Fibroblast of pulmonary artery (primary cell): Measurements from ENCODE around the gene PDGFD.

Source experiments
- DNase-seq: peaks from one replicate; pipeline ENCODE4 v3.0.0-alpha.2; 2010; ENCODE audit warnings: low read depth
- H3K4me3 ChIP-seq: replicated peaks from 2 replicates; pipeline ENCODE4 v1.5.1; 2011; ENCODE audit warnings: low read depth, mild to moderate bottlenecking, control low read depth, low read length, moderate library complexity
- TF ChIP-seq, protein P1 (sequence below): IDR thresholded peaks from 2 replicates; pipeline ENCODE4 v1.5.1; 2011; ENCODE audit warnings: mild to moderate bottlenecking, control low read depth, low read length, inconsistent platforms; ENCODE audit errors: missing control alignments

PDGFD gene

DNA sequence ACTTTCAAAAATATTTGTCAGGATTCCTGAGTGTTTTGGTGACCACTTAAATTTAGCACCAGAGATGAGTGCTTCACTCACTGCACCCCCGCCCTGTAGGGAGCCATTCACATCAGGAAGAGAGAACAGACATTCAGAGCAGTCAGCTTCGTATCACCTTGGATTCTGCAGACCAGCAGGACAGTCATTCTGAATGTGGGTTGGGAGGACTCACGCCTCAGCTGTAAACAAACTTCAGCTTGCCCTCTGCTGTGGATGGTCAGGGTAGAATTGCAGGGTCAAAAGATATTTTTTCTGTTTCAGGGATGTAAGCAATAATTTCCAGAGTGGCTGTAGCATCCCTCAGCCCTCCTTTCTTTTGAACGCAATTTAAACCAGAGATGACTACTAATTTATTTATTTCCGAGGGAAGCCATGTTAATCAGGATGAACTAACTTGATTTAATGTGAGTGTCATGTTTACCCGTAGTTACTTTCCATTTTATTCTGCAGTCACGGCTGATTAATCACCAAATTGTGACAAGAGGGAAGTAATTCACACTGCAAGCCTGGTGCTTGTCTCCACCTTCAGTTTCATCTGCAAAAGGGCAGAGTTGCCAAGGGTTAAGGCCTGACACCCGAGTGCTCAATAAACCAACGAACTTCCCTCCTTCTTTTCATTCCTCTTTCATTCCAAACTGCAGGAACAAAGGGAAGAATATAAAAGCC, 301.7 kb downstream of the PDGFD start:
- no peak for DNase-seq
- no peak overlapping the region for H3K4me3 ChIP-seq
- TF ChIP-seq, protein P1, sequence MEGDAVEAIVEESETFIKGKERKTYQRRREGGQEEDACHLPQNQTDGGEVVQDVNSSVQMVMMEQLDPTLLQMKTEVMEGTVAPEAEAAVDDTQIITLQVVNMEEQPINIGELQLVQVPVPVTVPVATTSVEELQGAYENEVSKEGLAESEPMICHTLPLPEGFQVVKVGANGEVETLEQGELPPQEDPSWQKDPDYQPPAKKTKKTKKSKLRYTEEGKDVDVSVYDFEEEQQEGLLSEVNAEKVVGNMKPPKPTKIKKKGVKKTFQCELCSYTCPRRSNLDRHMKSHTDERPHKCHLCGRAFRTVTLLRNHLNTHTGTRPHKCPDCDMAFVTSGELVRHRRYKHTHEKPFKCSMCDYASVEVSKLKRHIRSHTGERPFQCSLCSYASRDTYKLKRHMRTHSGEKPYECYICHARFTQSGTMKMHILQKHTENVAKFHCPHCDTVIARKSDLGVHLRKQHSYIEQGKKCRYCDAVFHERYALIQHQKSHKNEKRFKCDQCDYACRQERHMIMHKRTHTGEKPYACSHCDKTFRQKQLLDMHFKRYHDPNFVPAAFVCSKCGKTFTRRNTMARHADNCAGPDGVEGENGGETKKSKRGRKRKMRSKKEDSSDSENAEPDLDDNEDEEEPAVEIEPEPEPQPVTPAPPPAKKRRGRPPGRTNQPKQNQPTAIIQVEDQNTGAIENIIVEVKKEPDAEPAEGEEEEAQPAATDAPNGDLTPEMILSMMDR: no peak
